ENCODE data around the gene CTLA4. TPM values are rescaled to one million over a fixed set of nuclear protein-coding genes. Genes with fewer than 3 reads are reported as not detected.
"Not testable (repeated sequence)": the region's sequence is repeated elsewhere in the genome, so short reads cannot be mapped to it uniquely, and the experiment has no call there.

Gene CTLA4
- polyA plus RNA-seq, 1 donor from 2014 or later: not detected

DNA sequence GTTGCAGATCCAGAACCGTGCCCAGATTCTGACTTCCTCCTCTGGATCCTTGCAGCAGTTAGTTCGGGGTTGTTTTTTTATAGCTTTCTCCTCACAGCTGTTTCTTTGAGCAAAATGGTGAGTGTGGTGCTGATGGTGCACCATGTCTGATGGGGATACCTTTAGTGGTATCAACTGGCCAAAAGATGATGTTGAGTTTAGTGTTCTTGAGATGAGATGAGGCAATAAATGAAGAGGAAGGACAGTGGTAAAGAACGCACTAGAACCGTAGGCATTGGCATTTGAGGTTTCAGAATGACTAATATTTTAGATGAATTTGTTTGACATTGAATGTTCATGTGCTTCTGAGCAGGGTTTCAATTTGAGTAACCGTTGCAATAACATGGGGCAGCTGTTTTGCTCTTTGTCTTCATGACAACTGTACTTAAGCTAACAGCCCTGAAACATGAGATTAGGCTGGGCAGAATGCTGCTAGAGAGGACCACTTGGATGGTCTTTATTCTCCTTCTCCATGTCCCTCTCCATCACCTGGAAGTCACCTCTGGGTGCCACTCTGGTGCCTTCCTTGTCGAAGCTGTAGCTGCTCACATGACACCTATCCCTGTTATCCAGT is 3.9 kb downstream of the CTLA4 start:
- Mint-ChIP-seq H3K4me1 (peaks cover 4 to 10% (median 5%) of the 10 kb centered on the region in 3 donors), H3K4me3 (no peak overlapping the region)

GRCh38 chr2:203873461-203873860 is 5.9 kb downstream of the CTLA4 start:
- Mint-ChIP-seq H3K4me3 (no peak overlapping the region), H3K4me1 (peaks cover 4 to 10% (median 5%) of the 10 kb centered on the region in 3 donors), H3K27me3 (peaks cover 16% of the 10 kb centered on the region), H3K9me3 (peaks cover 0 to 2% (median 0%) of the 10 kb centered on the region in 3 donors), H3K27ac (no peak overlapping the region), H3K36me3 (no peaks in the 10 kb centered on the region)

More for the DNA sequence above, 3.9 kb downstream of the CTLA4 start:
- peak overlapping the region in 1 of 3 donors; percentile 73 for H3K27ac Mint-ChIP-seq
- H3K9me3 Mint-ChIP-seq: peaks cover 0 to 2% (median 0%) of the 10 kb centered on the region in 3 donors
- H3K27me3 Mint-ChIP-seq: peaks cover 15% of the 10 kb centered on the region
- no peaks in the 10 kb centered on the region for H3K36me3 Mint-ChIP-seq

DNA sequence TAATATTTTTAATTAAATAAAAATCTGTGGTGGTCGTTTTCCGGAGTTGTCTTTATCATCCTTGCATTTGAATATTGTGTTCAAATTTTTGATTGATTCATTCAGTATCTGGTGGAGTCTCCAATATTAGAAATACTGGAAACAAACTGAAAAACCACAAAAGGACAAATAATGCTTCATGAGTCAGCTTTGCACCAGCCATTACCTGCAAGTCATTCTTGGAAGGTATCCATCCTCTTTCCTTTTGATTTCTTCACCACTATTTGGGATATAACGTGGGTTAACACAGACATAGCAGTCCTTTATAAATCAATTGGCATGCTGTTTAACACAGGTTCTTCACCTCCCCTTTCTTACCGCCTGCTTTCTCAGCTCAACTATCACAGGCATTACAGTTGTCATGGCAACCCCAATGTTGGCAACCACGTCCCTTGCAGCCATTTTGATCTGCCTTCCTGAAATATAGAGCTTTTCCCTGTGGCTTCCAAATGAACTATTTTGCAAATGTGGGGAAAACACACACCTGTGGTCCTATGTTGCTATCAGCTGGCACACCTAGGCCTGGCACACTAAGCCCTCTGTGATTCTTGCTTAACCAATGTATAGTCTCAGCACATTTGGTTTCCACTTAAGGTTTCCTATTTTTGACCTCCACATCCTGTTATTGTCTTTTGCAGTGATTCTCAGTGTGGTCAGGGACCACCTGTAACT is 6.5 kb downstream of the CTLA4 start:
- H3K36me3 Mint-ChIP-seq: no peaks in the 10 kb centered on the region
- peak overlapping the region in 1 of 4 donors; percentile 19 for H3K4me3 Mint-ChIP-seq
- no peak overlapping the region for H3K27ac Mint-ChIP-seq
- H3K27me3 Mint-ChIP-seq: peaks cover 14% of the 10 kb centered on the region
- H3K9me3 Mint-ChIP-seq: peaks cover 0 to 2% (median 0%) of the 10 kb centered on the region in 3 donors
- peaks cover 4 to 10% (median 5%) of the 10 kb centered on the region in 3 donors for H3K4me1 Mint-ChIP-seq

GRCh38 chr2:203875471-203875870 is 7.9 kb downstream of the CTLA4 start:
- Mint-ChIP-seq H3K4me3 (no peak overlapping the region), H3K27ac (no peak overlapping the region), H3K36me3 (no peaks in the 10 kb centered on the region), H3K27me3 (peaks cover 9% of the 10 kb centered on the region), H3K4me1 (peaks cover 0 to 9% (median 4%) of the 10 kb centered on the region in 3 donors), H3K9me3 (peaks cover 0 to 2% (median 0%) of the 10 kb centered on the region in 3 donors)

DNA sequence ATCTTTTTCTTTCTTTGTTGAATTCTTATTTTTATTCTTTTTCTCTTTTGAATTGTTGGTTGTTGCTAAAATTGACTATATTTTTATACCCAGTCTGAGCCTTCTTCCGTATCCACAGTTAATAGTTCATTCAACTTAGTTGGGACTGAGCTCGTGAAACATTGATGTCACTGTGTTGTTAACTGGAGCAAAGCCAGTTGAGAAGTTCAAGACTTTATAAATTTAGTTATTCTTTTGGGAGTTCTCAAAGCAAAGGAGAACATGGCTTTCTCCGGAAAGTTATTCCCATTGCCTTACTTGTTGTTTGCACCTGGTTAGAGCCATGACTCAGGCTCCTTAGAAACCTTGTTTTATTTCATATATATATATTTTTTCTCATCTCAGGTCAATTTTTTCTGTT is 8.8 kb downstream of the CTLA4 start:
- no peak overlapping the region for H3K4me3 Mint-ChIP-seq
- H3K9me3 Mint-ChIP-seq: peaks cover 0 to 2% (median 0%) of the 10 kb centered on the region in 3 donors
- peaks cover 9% of the 10 kb centered on the region for H3K27me3 Mint-ChIP-seq
- no peak overlapping the region for H3K27ac Mint-ChIP-seq
- no peaks in the 10 kb centered on the region for H3K36me3 Mint-ChIP-seq
- peaks cover 0 to 5% (median 4%) of the 10 kb centered on the region in 3 donors for H3K4me1 Mint-ChIP-seq

DNA sequence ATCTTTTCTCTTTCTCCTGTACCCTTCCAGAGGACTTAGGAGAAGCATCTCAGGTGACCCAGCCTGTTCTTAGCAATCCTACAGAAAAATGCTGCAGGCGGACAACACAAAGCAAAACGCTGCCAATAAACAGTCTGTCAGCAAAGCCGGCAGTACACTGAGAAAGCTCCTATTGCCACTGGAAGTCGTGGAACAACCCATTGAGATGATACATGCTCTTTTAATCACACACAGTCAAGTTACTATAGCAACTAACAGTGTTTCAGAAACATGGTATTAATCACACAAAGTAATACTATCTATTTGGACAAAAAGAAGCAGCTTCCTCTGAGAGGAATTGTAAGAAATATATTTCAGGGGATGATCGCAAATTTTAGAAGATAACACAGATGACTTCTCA is 10.5 kb downstream of the CTLA4 start:
- peaks cover 0 to 2% (median 0%) of the 10 kb centered on the region in 3 donors for H3K9me3 Mint-ChIP-seq
- H3K27ac Mint-ChIP-seq: no peak overlapping the region
- peaks cover 0 to 1% (median 0%) of the 10 kb centered on the region in 3 donors for H3K4me1 Mint-ChIP-seq

GRCh38 chr2:203880557-203881125 is 13.1 kb downstream of the CTLA4 start:
- H3K4me1 Mint-ChIP-seq: no peaks in the 10 kb centered on the region
- no peak overlapping the region for H3K4me3 Mint-ChIP-seq
- no peak overlapping the region for H3K27ac Mint-ChIP-seq
- peaks cover 1% of the 10 kb centered on the region for H3K36me3 Mint-ChIP-seq
- peaks cover 9% of the 10 kb centered on the region for H3K27me3 Mint-ChIP-seq
- no peaks in the 10 kb centered on the region for H3K9me3 Mint-ChIP-seq

More for the DNA sequence above, 10.5 kb downstream of the CTLA4 start:
- peaks cover 9% of the 10 kb centered on the region for H3K27me3 Mint-ChIP-seq
- H3K4me3 Mint-ChIP-seq: no peak overlapping the region
- H3K36me3 Mint-ChIP-seq: no peaks in the 10 kb centered on the region

GRCh38 chr2:203881185-203881584 is 13.6 kb downstream of the CTLA4 start:
- not testable (repeated sequence) for H3K9me3 Mint-ChIP-seq, H3K4me1 Mint-ChIP-seq, H3K4me3 Mint-ChIP-seq, H3K27me3 Mint-ChIP-seq, H3K36me3 Mint-ChIP-seq, H3K27ac Mint-ChIP-seq

DNA sequence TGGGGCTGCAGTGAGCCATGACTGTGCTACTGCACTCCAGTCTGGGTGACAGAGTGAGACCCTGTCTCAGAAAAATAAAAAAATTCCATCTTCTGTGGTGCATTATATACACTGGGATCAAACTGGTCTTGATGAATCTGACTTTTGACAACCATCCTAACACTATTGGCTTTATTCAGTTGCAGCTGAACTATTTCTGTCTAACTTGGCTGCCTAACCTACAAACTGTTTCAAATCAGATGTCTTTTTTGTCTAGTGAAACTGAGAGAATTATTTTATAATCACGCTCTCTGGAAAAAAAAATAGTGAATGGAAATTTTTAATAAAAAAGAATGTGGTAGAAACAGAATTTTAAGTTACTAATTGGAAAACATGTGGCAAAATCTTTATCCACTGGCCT is 15.0 kb downstream of the CTLA4 start:
- Mint-ChIP-seq H3K4me3 (no peak overlapping the region), H3K36me3 (peaks cover 1% of the 10 kb centered on the region), H3K27ac (no peak overlapping the region), H3K9me3 (no peaks in the 10 kb centered on the region), H3K4me1 (no peaks in the 10 kb centered on the region), H3K27me3 (peaks cover 5% of the 10 kb centered on the region)

DNA sequence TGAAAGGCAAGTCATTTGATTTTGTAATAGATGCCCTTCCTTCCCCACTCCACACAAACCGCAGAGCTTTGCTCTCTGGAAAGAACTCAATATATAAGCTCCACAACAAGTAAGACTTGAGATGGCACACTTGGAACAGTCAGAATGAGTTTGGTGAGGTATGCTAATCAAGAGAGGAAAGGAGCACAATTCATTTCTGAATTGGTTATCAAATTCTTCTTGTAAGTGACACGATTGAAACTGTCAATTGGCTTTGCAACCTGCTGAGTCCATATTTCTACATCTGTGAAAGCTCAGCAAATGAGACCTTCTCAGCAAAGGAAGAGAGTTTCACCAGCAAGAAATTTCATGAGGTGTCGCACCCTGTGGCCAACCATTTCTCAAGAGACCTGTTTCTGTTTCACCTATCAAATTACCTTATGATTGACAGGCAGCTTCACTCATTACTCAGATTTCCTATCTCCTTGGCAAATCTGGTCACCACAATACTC is 19.1 kb downstream of the CTLA4 start:
- H3K27ac Mint-ChIP-seq: no peak overlapping the region
- no peaks in the 10 kb centered on the region for H3K9me3 Mint-ChIP-seq
- H3K4me1 Mint-ChIP-seq: no peaks in the 10 kb centered on the region

GRCh38 chr2:203887677-203888076 is 20.1 kb downstream of the CTLA4 start:
- Mint-ChIP-seq H3K4me3 (no peak overlapping the region), H3K4me1 (no peaks in the 10 kb centered on the region), H3K9me3 (no peaks in the 10 kb centered on the region), H3K27me3 (peaks cover 5% of the 10 kb centered on the region), H3K27ac (no peak overlapping the region), H3K36me3 (peaks cover 3% of the 10 kb centered on the region)

More for the DNA sequence above, 19.1 kb downstream of the CTLA4 start:
- peaks cover 3% of the 10 kb centered on the region for H3K36me3 Mint-ChIP-seq
- H3K27me3 Mint-ChIP-seq: no peaks in the 10 kb centered on the region
- no peak overlapping the region for H3K4me3 Mint-ChIP-seq

DNA sequence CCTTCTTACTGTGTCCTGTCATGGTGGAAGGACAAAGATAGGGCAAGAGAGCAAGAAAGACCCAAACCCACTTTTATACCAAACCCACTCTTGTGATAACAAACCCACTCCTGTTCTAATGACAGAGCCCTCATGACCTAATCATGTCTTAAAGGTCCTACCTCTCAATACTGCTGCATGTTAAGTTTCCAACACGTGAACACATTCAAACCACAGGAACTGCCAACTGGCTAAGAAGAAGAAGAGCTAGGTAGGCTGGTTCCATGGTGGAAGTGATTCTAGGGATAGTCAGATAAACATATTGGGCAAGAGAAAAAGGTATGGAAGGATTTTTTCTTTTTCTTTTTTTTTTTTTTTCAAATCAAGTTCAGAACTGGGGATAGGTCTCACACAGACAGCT is 22.0 kb downstream of the CTLA4 start:
- peaks cover 9% of the 10 kb centered on the region for H3K27me3 Mint-ChIP-seq
- no peaks in the 10 kb centered on the region for H3K4me1 Mint-ChIP-seq
- peaks cover 0 to 2% (median 0%) of the 10 kb centered on the region in 3 donors for H3K9me3 Mint-ChIP-seq
- H3K36me3 Mint-ChIP-seq: peaks cover 3% of the 10 kb centered on the region
- H3K27ac Mint-ChIP-seq: no peak overlapping the region
- H3K4me3 Mint-ChIP-seq: no peak overlapping the region

- peaks cover 0 to 2% (median 0%) of the 10 kb centered on the region in 3 donors for H3K9me3 Mint-ChIP-seq
- no peak overlapping the region for H3K27ac Mint-ChIP-seq
- H3K36me3 Mint-ChIP-seq: peaks cover 3% of the 10 kb centered on the region
- no peaks in the 10 kb centered on the region for H3K4me1 Mint-ChIP-seq
- H3K27me3 Mint-ChIP-seq: peaks cover 9% of the 10 kb centered on the region
- no peak overlapping the region for H3K4me3 Mint-ChIP-seq
Measured at GRCh38 chr2:203889944-203890343, 22.4 kb downstream of the CTLA4 start.

DNA sequence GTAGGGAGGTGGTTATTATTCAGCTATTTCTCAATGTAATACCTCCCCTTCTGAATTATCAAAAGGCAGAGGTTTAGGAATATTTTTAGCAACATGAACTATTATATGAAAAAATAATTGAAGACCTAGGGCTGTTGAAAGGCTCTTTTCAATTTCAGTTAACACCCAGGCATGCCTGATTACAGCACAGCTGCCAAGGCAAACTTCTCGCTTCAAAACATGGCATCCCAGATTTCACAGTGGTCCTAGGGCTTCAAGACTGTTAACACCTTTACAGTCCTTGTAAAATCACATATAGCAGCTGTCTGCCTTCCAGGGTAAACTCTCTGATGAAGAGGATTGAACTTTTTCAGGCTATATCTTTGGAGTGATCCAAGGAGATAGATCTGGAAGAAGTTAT is 23.2 kb downstream of the CTLA4 start:
- peaks cover 1% of the 10 kb centered on the region for H3K36me3 Mint-ChIP-seq
- H3K27me3 Mint-ChIP-seq: peaks cover 9% of the 10 kb centered on the region
- peaks cover 0 to 2% (median 0%) of the 10 kb centered on the region in 3 donors for H3K9me3 Mint-ChIP-seq
- H3K4me1 Mint-ChIP-seq: no peaks in the 10 kb centered on the region
- H3K27ac Mint-ChIP-seq: no peak overlapping the region
- no peak overlapping the region for H3K4me3 Mint-ChIP-seq

GRCh38 chr2:203891474-203891873 is 23.9 kb downstream of the CTLA4 start:
- H3K9me3 Mint-ChIP-seq: peaks cover 0 to 2% (median 0%) of the 10 kb centered on the region in 3 donors
- no peak overlapping the region for H3K4me3 Mint-ChIP-seq
- H3K4me1 Mint-ChIP-seq: peaks cover 0 to 2% (median 0%) of the 10 kb centered on the region in 3 donors
- peaks cover 9% of the 10 kb centered on the region for H3K27me3 Mint-ChIP-seq
- no peak overlapping the region for H3K27ac Mint-ChIP-seq
- peaks cover 1% of the 10 kb centered on the region for H3K36me3 Mint-ChIP-seq
